Natural killer cell (primary cell): ENCODE measurements around the gene ENOX2. TPM values are rescaled to one million over a fixed set of nuclear protein-coding genes. Genes with fewer than 3 reads are reported as not detected.

Source experiments
- ATAC-seq, 3 donors: fragments of 150-1000 bp in 2 of 3; fragments of 200-7000 bp in 1 of 3; cut with Tn5 transposase; 1 replicate in 1 of 3; 2 replicates in 2 of 3; pipeline ENCODE4 v1.10.0; 2021; ENCODE audit warnings: mild to moderate bottlenecking in 2 of 3, moderate library complexity in 2 of 3
- DNase-seq, 2 donors: peaks; one replicate each; pipeline versions ENCODE4 v3.0.0 to v3.0.0-alpha.2; 2013 to 2021; ENCODE audit warnings: mixed read lengths in 1 of 2
- H3K27ac ChIP-seq: one replicate; pipeline ENCODE4 v1.5.1; 2013; ENCODE audit warnings: mild to moderate bottlenecking, low read length
- H3K27me3 ChIP-seq: one replicate; pipeline ENCODE4 v1.6.1; 2013; ENCODE audit warnings: low read length; ENCODE audit not compliant: control insufficient read depth, insufficient read depth
- H3K36me3 ChIP-seq: one replicate; pipeline ENCODE4 v1.6.1; 2013; ENCODE audit warnings: low read length; ENCODE audit not compliant: control insufficient read depth, insufficient read depth
- H3K4me1 ChIP-seq: one replicate; pipeline ENCODE4 v1.6.1; 2013; ENCODE audit warnings: low read length; ENCODE audit not compliant: control insufficient read depth, insufficient read depth
- H3K4me3 ChIP-seq: one replicate; pipeline ENCODE4 v1.5.1; 2013; ENCODE audit warnings: low read length
- H3K9me3 ChIP-seq: one replicate; pipeline ENCODE4 v1.6.1; 2013; ENCODE audit warnings: low read length; ENCODE audit not compliant: control insufficient read depth, insufficient read depth
- H3K27ac Mint-ChIP-seq, 2 donors: one replicate each; pipeline ENCODE4 v1.8.0; 2022; ENCODE audit warnings: mild to moderate bottlenecking in 2 of 2, mixed read lengths in 2 of 2, moderate library complexity in 1 of 2
- H3K27me3 Mint-ChIP-seq, 2 donors: one replicate each; pipeline ENCODE4 v1.8.0; 2022; ENCODE audit warnings: low read depth in 2 of 2, mixed read lengths in 2 of 2
- H3K36me3 Mint-ChIP-seq: one replicate; pipeline ENCODE4 v1.8.0; 2022; ENCODE audit warnings: mixed read lengths
- H3K4me1 Mint-ChIP-seq, 2 donors: one replicate each; pipeline ENCODE4 v1.8.0; 2022; ENCODE audit warnings: mixed read lengths in 2 of 2
- H3K4me3 Mint-ChIP-seq: one replicate; pipeline ENCODE4 v1.8.0; 2022; ENCODE audit warnings: mild to moderate bottlenecking, moderate library complexity, mixed read lengths
- H3K9me3 Mint-ChIP-seq, 2 donors: one replicate each; pipeline ENCODE4 v1.8.0; 2022; ENCODE audit warnings: mixed read lengths in 2 of 2
- CTCF ChIP-seq: fragments of 200-600 bp; IDR thresholded peaks from one replicate; pipeline ENCODE4 v1.8.0; 2022; ENCODE audit warnings: antibody characterized with exemption
- WGBS: methylation state at CpG from one replicate; pipeline ENCODE4 v1.1.7; 2013; ENCODE audit warnings: missing lambda C conversion rate; ENCODE audit not compliant: insufficient coverage; 5-methylcytosine and 5-hydroxymethylcytosine counted together
- intact Hi-C: fragments of 100-400 bp; cut with micrococcal nuclease; formaldehyde crosslinking; loops from one replicate; pipeline ENCODE4 v1.14.2; 2022
- total RNA-seq, 4 donors: library from RNA; stranded (reverse); fragments of 120-200 nt in 1 of 4; gene quantifications; one replicate each; pipeline versions ENCODE4 v1.2.3 to v1.2.4, GENCODE V29; 2013 to 2022

Gene ENOX2
- total RNA-seq, 3 donors from 2014 or later (not counting 1 experiment from before 2014, with no cell fraction given), result 9.3 to 14.7 (median 13.3) TPM

- H3K36me3 ChIP-seq, result peaks cover 4% of the 10 kb centered on the region
- no peaks in the 10 kb centered on the region for H3K9me3 Mint-ChIP-seq
- no peaks in the 10 kb centered on the region for H3K4me1 Mint-ChIP-seq
- H3K27me3 ChIP-seq, result no peaks in the 10 kb centered on the region
- 100% methylated on average over 1 of the region's 3 CpGs for WGBS
- intact Hi-C loops, result no loop called here
- no peaks in the 10 kb centered on the region for H3K9me3 ChIP-seq
- H3K4me1 ChIP-seq, result no peaks in the 10 kb centered on the region
- no peaks in the 10 kb centered on the region for H3K36me3 Mint-ChIP-seq
- ATAC-seq, result no peak
- no peak for TF ChIP-seq CTCF
- H3K27ac Mint-ChIP-seq, result no peak overlapping the region
- no peak overlapping the region for H3K4me3 ChIP-seq
- no peak overlapping the region for H3K4me3 Mint-ChIP-seq
- DNase-seq, result no peak
- H3K27ac ChIP-seq, result no peak overlapping the region
- H3K27me3 Mint-ChIP-seq, result no peaks in the 10 kb centered on the region
Measured at GRCh38 chrX:130699618-130700017, 203.4 kb downstream of the ENOX2 start.

- no peaks in the 10 kb centered on the region for H3K4me1 ChIP-seq
- Mint-ChIP-seq H3K4me3 (no peak overlapping the region), H3K4me1 (no peaks in the 10 kb centered on the region), H3K27me3 (no peaks in the 10 kb centered on the region), H3K27ac (no peak overlapping the region), H3K9me3 (no peaks in the 10 kb centered on the region), H3K36me3 (no peaks in the 10 kb centered on the region)
- H3K27ac ChIP-seq, result no peak overlapping the region
- H3K27me3 ChIP-seq, result no peaks in the 10 kb centered on the region
- no peaks in the 10 kb centered on the region for H3K9me3 ChIP-seq
- no peaks in the 10 kb centered on the region for H3K36me3 ChIP-seq
- no peak for ATAC-seq
- no peak for TF ChIP-seq CTCF
- intact Hi-C loops, result no loop called here
- H3K4me3 ChIP-seq, result no peak overlapping the region
- DNase-seq, result no peak
- 50% methylated on average over 1 of the region's 1 CpG for WGBS
Measured at GRCh38 chrX:130696542-130696941, 206.5 kb downstream of the ENOX2 start.

- intact Hi-C loops, result no loop called here
- Mint-ChIP-seq H3K4me1 (no peaks in the 10 kb centered on the region), H3K36me3 (no peaks in the 10 kb centered on the region), H3K27ac (no peak overlapping the region), H3K4me3 (no peak overlapping the region), H3K9me3 (no peaks in the 10 kb centered on the region), H3K27me3 (no peaks in the 10 kb centered on the region)
- WGBS, result no CpG with 5 or more reads among the region's 1 CpG
- DNase-seq (no peak), ATAC-seq (no peak)
- Histone ChIP-seq H3K4me1 (no peaks in the 10 kb centered on the region), H3K27me3 (no peaks in the 10 kb centered on the region), H3K4me3 (no peak overlapping the region), H3K27ac (no peak overlapping the region), H3K9me3 (no peaks in the 10 kb centered on the region), H3K36me3 (no peaks in the 10 kb centered on the region)
- TF ChIP-seq CTCF, result no peak
Measured at GRCh38 chrX:130695931-130696330, 207.1 kb downstream of the ENOX2 start.

GRCh38 chrX:130694983-130695382 lies 208.0 kb downstream of the ENOX2 start:
- TF ChIP-seq CTCF, result no peak
- H3K4me1 Mint-ChIP-seq, result no peaks in the 10 kb centered on the region

More at GRCh38 chrX:130694983-130695382, 208.0 kb downstream of the ENOX2 start:
- intact Hi-C loops, result no loop called here
- Histone ChIP-seq H3K4me1 (no peaks in the 10 kb centered on the region), H3K27me3 (no peaks in the 10 kb centered on the region), H3K4me3 (no peak overlapping the region), H3K27ac (no peak overlapping the region), H3K9me3 (no peaks in the 10 kb centered on the region), H3K36me3 (no peaks in the 10 kb centered on the region)
- Mint-ChIP-seq H3K4me3 (no peak overlapping the region), H3K27me3 (no peaks in the 10 kb centered on the region), H3K27ac (no peak overlapping the region), H3K36me3 (no peaks in the 10 kb centered on the region), H3K9me3 (no peaks in the 10 kb centered on the region)
- ATAC-seq, result no peak
- DNase-seq, result no peak
- 32% methylated on average over 2 of the region's 2 CpGs for WGBS
